B cell (primary cell): Measurements from ENCODE around the gene PLSCR3. TPM values are rescaled to one million over a fixed set of nuclear protein-coding genes. Genes with fewer than 3 reads are reported as not detected.

Experiments used
- ATAC-seq: fragments of 200-7000 bp; cut with Tn5 transposase; one replicate; pipeline ENCODE4 v1.10.0; 2021; ENCODE audit warnings: low read depth, mild to moderate bottlenecking, moderate number of reproducible peaks, moderate library complexity
- CTCF ChIA-PET: fragments of 350-600 bp; sonication (Branson Sonifier 250); formaldehyde crosslinking; loops from one replicate; lab custom pipeline; 2021; ENCODE audit warnings: antibody characterized with exemption, inconsistent platforms; lab: Charles Lee
- POLR2A ChIA-PET: fragments of 350-600 bp; sonication (Branson Sonifier 250); formaldehyde crosslinking; loops from one replicate; lab custom pipeline; 2021; ENCODE audit warnings: antibody characterized with exemption; lab: Charles Lee
- DNase-seq: peaks from one replicate; pipeline ENCODE4 v3.0.0; 2013
- H2AFZ ChIP-seq: 2 replicates; pipeline ENCODE4 v1.6.1; 2012; ENCODE audit warnings: mild to moderate bottlenecking, low read depth, low read length; ENCODE audit not compliant: insufficient read depth, poor library complexity, severe bottlenecking
- H3K27ac ChIP-seq, 2 donors: 1 replicate in 1 of 2; 2 replicates in 1 of 2; pipeline ENCODE4 v1.5.1; 2012 to 2013; ENCODE audit warnings: low read length in 2 of 2, mild to moderate bottlenecking in 2 of 2, moderate library complexity in 1 of 2
- H3K27me3 ChIP-seq, 4 experiments: fragments of 200-600 bp in 1 of 4; sonication (generic) in 1 of 4; replicated peaks in 1 of 4; 1 replicate in 2 of 4; 2 replicates in 2 of 4; pipeline versions ENCODE4 v1.6.1 to v1.7.0; 2013 to 2016; ENCODE audit warnings: low read length in 3 of 4, mild to moderate bottlenecking in 2 of 4, mixed read lengths in 1 of 4, moderate library complexity in 1 of 4; ENCODE audit not compliant: insufficient read depth in 4 of 4, control insufficient read depth in 3 of 4; ENCODE audit errors: control extremely low read depth in 1 of 4
- H3K36me3 ChIP-seq, 2 experiments: replicated peaks in 1 of 2; 1 replicate in 1 of 2; 2 replicates in 1 of 2; pipeline versions ENCODE4 v1.6.1 to v1.7.1; 2013; ENCODE audit warnings: low read length in 1 of 2; ENCODE audit not compliant: insufficient read depth in 2 of 2, control insufficient read depth in 1 of 2; ENCODE audit errors: control extremely low read depth in 1 of 2, extremely low read depth in 1 of 2
- H3K4me1 ChIP-seq, 2 donors: fragments of 200-600 bp in 1 of 2; sonication (generic) in 1 of 2; 1 replicate in 1 of 2; 2 replicates in 1 of 2; pipeline versions ENCODE4 v1.5.1 to v1.6.1; 2013 to 2017; ENCODE audit warnings: low read length in 2 of 2; ENCODE audit not compliant: control insufficient read depth in 2 of 2, insufficient read depth in 2 of 2
- H3K4me2 ChIP-seq: replicated peaks from 2 replicates; pipeline ENCODE3; 2012; ENCODE audit warnings: mild to moderate bottlenecking, low read depth, low read length; ENCODE audit not compliant: poor library complexity, severe bottlenecking
- H3K4me3 ChIP-seq, 5 experiments: fragments of 200-600 bp in 1 of 5; sonication (generic) in 1 of 5; 1 replicate in 3 of 5; 2 replicates in 2 of 5; pipeline versions ENCODE4 v1.5.1 to v1.7.0; 2011 to 2016; ENCODE audit warnings: low read length in 4 of 5, mild to moderate bottlenecking in 4 of 5, low read depth in 2 of 5, control low read depth in 1 of 5, moderate library complexity in 1 of 5; ENCODE audit not compliant: insufficient read depth in 1 of 5; ENCODE audit errors: control extremely low read depth in 1 of 5, extremely low read depth in 1 of 5
- H3K79me2 ChIP-seq: fragments of 200-600 bp; sonication (generic); one replicate; pipeline ENCODE4 v1.6.0; 2016; ENCODE audit warnings: low read length; ENCODE audit not compliant: control insufficient read depth, insufficient read depth
- H3K9ac ChIP-seq: fragments of 200-600 bp; sonication (generic); 2 replicates; pipeline ENCODE4 v1.6.1; 2017; ENCODE audit warnings: mild to moderate bottlenecking, low read length, moderate library complexity
- H3K9me3 ChIP-seq, 3 donors: one replicate each; pipeline versions ENCODE4 v1.6.1 to v1.7.1; 2013; ENCODE audit warnings: low read length in 2 of 3; ENCODE audit not compliant: control insufficient read depth in 2 of 3, insufficient read depth in 1 of 3; ENCODE audit errors: control extremely low read depth in 1 of 3
- H4K20me1 ChIP-seq: 2 replicates; pipeline ENCODE4 v1.6.0; 2012; ENCODE audit warnings: mild to moderate bottlenecking, low read length; ENCODE audit not compliant: insufficient read depth, control insufficient read depth, poor library complexity, severe bottlenecking
- H3K27ac Mint-ChIP-seq: one replicate; pipeline ENCODE4 v1.8.0; 2021; ENCODE audit warnings: mixed read lengths
- H3K27me3 Mint-ChIP-seq: one replicate; pipeline ENCODE4 v1.8.0; 2021; ENCODE audit warnings: mixed read lengths
- H3K4me1 Mint-ChIP-seq: one replicate; pipeline ENCODE4 v1.8.0; 2021; ENCODE audit warnings: mixed read lengths
- H3K4me3 Mint-ChIP-seq: one replicate; pipeline ENCODE4 v1.8.0; 2021; ENCODE audit warnings: mixed read lengths
- H3K9me3 Mint-ChIP-seq: one replicate; pipeline ENCODE4 v1.8.0; 2022; ENCODE audit warnings: mixed read lengths; ENCODE audit not compliant: insufficient read depth
- EZH2 ChIP-seq: IDR thresholded peaks from 2 replicates; pipeline ENCODE4 v1.6.1; 2012; ENCODE audit warnings: borderline replicate concordance, low read depth, mild to moderate bottlenecking, moderate library complexity, low read length; ENCODE audit not compliant: insufficient read depth, poor library complexity, severe bottlenecking
- WGBS: methylation state at CpG from one replicate; pipeline ENCODE4 v1.1.5; 2013; ENCODE audit warnings: missing lambda C conversion rate; ENCODE audit not compliant: insufficient coverage; 5-methylcytosine and 5-hydroxymethylcytosine counted together
- intact Hi-C: fragments of 100-400 bp; cut with micrococcal nuclease; formaldehyde crosslinking; loops from one replicate; pipeline ENCODE4 v1.10.0; 2022
- polyA plus RNA-seq: library from polyadenylated mRNA; depleted of rRNA; stranded (reverse); fragments of >200 nt; gene quantifications from 2 replicates; pipeline ENCODE4 v1.2.3, GENCODE V29; 2012
- total RNA-seq, 2 donors: library from RNA; stranded (reverse); fragments of 120-200 nt in 1 of 2; gene quantifications; 1 replicate in 1 of 2; 2 replicates in 1 of 2; pipeline versions ENCODE4 v1.2.3 to v1.2.4, GENCODE V29; 2013 to 2022
- TF ChIP-seq, protein P1 (sequence below): fragments of 200-600 bp; IDR thresholded peaks from one replicate; pipeline ENCODE4 v1.8.0; 2022; ENCODE audit warnings: antibody characterized with exemption, mild to moderate bottlenecking

Gene PLSCR3
- total and polyA plus RNA-seq, 2 donors (not counting 1 experiment from before 2014, with no cell fraction given) = 31.6 to 122 TPM

DNA sequence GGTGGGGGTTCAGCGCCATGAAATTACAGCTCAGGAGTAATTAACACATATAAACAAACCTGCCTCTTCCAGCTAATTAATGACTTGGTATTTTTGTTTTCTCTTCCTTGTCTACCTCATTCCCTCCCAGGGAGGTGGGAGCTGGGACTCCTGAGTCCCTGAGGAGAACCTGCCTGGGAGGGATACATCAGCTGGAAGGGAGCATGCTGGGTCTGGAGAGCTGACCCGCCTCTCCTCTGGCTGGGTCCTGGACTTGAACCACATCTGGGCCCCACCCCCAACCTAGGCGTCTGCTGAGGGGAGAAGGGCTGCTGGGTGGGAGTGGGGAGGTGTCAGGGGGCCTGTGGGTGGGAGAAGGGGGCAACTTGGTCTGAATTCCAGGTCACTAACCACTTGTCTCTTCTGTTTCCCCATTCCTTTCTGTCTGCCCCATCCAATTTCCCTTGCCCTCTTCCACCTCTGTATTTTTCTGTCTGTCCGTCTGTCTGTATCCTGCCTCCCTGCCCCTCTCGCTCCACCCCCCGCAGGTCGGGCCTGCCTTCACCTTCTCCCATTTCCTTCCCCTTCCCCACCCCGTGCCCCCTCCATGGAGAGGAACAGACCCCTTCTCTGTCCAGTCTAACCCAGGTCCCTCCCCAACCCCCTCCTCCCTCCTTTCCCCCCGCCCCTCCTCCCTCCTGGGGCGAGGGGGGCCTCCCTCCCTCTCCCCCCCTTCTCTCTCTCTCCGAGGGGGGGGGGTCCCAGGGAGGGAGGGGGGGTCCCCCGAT lies 13.3 kb upstream of the PLSCR3 start, which contains the start of gene NLGN2:
Gene NLGN2 (plus strand): TSS at position 361 of the 767 bp plus-strand sequence. CDS start 411 bp downstream, outside the sequence.
- Mint-ChIP-seq H3K27ac (no peak within 1 kb of the TSS), H3K4me1 (peaks cover 23% of the 10 kb centered on the region), H3K27me3 (peaks cover 30% of the 10 kb centered on the region), H3K4me3 (peak within 1 kb of the TSS; percentile 53), H3K9me3 (no peaks in the 10 kb centered on the region)
- Histone ChIP-seq H3K4me3 (no peak within 1 kb of the TSS), H3K9me3 (peaks cover 0 to 4% (median 0%) of the 10 kb centered on the region in 3 donors), H2AFZ (peak within 1 kb of the TSS; percentile 33), H3K27ac (no peak within 1 kb of the TSS), H3K36me3 (no peaks in the 10 kb centered on the region), H3K27me3 (peaks cover 0 to 33% (median 4%) of the 10 kb centered on the region in 4 experiments), H3K4me1 (peaks cover 17 to 20% of the 10 kb centered on the region in 2 donors), H3K9ac (no peak within 1 kb of the TSS), H3K4me2 (peak within 1 kb of the TSS; percentile 65), H3K79me2 (peaks cover 6% of the 10 kb centered on the region), H4K20me1 (no peaks in the 10 kb centered on the region)
- 46% methylated on average over 5 of the region's 12 CpGs for WGBS
- ChIA-PET POLR2A (no interaction called here), CTCF (interaction anchor here (1.1 to 1.2 kb wide), 3 partner anchors 29 to 153 kb away, joined by 3 read pairs; no protein-coding TSS in a partner anchor)
- ATAC-seq = no peak
- TF ChIP-seq, protein P1, sequence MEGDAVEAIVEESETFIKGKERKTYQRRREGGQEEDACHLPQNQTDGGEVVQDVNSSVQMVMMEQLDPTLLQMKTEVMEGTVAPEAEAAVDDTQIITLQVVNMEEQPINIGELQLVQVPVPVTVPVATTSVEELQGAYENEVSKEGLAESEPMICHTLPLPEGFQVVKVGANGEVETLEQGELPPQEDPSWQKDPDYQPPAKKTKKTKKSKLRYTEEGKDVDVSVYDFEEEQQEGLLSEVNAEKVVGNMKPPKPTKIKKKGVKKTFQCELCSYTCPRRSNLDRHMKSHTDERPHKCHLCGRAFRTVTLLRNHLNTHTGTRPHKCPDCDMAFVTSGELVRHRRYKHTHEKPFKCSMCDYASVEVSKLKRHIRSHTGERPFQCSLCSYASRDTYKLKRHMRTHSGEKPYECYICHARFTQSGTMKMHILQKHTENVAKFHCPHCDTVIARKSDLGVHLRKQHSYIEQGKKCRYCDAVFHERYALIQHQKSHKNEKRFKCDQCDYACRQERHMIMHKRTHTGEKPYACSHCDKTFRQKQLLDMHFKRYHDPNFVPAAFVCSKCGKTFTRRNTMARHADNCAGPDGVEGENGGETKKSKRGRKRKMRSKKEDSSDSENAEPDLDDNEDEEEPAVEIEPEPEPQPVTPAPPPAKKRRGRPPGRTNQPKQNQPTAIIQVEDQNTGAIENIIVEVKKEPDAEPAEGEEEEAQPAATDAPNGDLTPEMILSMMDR = no peak
- TF ChIP-seq EZH2 = no peak
- DNase-seq = no peak
- intact Hi-C loops = no loop called here

DNA sequence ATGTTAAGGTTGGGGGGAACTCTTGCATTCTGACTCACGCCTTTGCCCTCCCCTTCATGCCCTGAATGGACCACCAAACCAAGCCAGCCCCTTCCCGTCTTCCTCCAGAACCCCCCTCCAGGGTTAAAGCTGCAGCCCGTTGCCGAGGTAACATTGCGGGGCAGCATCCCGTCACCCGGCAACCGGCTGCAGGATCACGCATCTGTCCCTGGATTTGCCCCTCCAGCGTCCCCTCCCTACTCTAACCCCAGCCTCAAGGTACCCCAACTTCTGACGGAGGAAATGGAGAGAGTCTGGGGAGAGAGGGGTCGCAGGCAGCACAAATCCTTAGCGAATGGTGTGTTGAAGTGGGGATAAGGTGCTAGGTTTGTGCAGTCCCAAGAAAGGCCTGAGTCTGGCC lies 12.8 kb upstream of the PLSCR3 start:
- ATAC-seq (no peak), DNase-seq (no peak)
- peak overlapping the region; percentile 10 for H3K4me3 Mint-ChIP-seq
- H4K20me1 ChIP-seq = no peaks in the 10 kb centered on the region
- peaks cover 0 to 33% (median 4%) of the 10 kb centered on the region in 4 experiments for H3K27me3 ChIP-seq
- H3K4me1 Mint-ChIP-seq = peaks cover 23% of the 10 kb centered on the region
- H3K27ac ChIP-seq = no peak overlapping the region
- no peaks in the 10 kb centered on the region for H3K9me3 Mint-ChIP-seq
- no peak overlapping the region for H3K4me3 ChIP-seq
- no peak overlapping the region for H3K27ac Mint-ChIP-seq
- CTCF ChIA-PET = interaction anchor here (1.1 to 1.2 kb wide), 4 partner anchors 29 to 154 kb away, joined by 3 read pairs; no protein-coding TSS in a partner anchor
- peaks cover 30% of the 10 kb centered on the region for H3K27me3 Mint-ChIP-seq
- no peaks in the 10 kb centered on the region for H3K36me3 ChIP-seq
- 96% methylated on average over 4 of the region's 13 CpGs for WGBS
- no peak overlapping the region for H2AFZ ChIP-seq
- POLR2A ChIA-PET = interaction anchor here (1.2 kb wide), 1 partner anchor 187 kb away, joined by 3 read pairs; no protein-coding TSS in a partner anchor
- peaks cover 6% of the 10 kb centered on the region for H3K79me2 ChIP-seq
- no peak overlapping the region for H3K4me2 ChIP-seq
- no peak overlapping the region for H3K9ac ChIP-seq
- peaks cover 0 to 4% (median 0%) of the 10 kb centered on the region in 3 donors for H3K9me3 ChIP-seq
- intact Hi-C loops = no loop called here
- H3K4me1 ChIP-seq = peaks cover 17 to 20% of the 10 kb centered on the region in 2 donors
- TF ChIP-seq EZH2 = no peak
- TF ChIP-seq, protein P1 = no peak
